ENCODE results near the gene UPK3B. TPM values are rescaled to one million over a fixed set of nuclear protein-coding genes. Genes with fewer than 3 reads are reported as not detected.
"Not testable (repeated sequence)": the region's sequence is repeated elsewhere in the genome, so short reads cannot be mapped to it uniquely, and the experiment has no call there.

UPK3B gene
- total and polyA plus RNA-seq, 9 of the 15 experiments (the other 6 are each of a cell fraction or from before 2014, with no cell fraction given), result not detected

GRCh38 chr7:76549855-76550248, 39.5 kb downstream of the UPK3B start:
- FAIRE-seq; H4K20me1 ChIP-seq (replicated peaks; ENCODE audit: control insufficient read depth, insufficient read depth, low read length); H3K4me1 ChIP-seq (replicated peaks in 1 of 2; ENCODE audit: control insufficient read depth in 2 of 2, insufficient read depth in 2 of 2, low read length in 2 of 2); BruUV-seq (replicated peaks); CTCF ChIA-PET (ENCODE audit: low intra/inter-chr PET ratio); H3K9me1 ChIP-seq (ENCODE audit: control insufficient read depth, insufficient read depth, low read length); POLR2A ChIA-PET; H3K9me3 ChIP-seq (replicated peaks; ENCODE audit: control insufficient read depth, insufficient read depth, low read depth, low read length); intact Hi-C loops (cut with micrococcal nuclease); H3K27me3 ChIP-seq (ENCODE audit: control insufficient read depth in 2 of 2, insufficient read depth in 2 of 2, low read length in 2 of 2); in situ Hi-C loops (cut with MboI): not testable (repeated sequence)
- peak; percentile 66 for TF ChIP-seq ZNF263 (CRISPR knock-in tag; IDR thresholded peaks at IDR 0.05; ENCODE audit: borderline replicate concordance)
- DNase-seq (ENCODE audit: extremely low read depth in 1 of 4, low spot score in 3 of 4) (peak in 2 of 4 experiments; percentile 6 to 15), ATAC-seq (peak; percentile 5)
- Histone ChIP-seq H2AFZ (ENCODE audit: low read depth, low read length) (peak overlapping the region; percentile 92; the same call in 1 of the 2 replicates), H3K27ac (ENCODE audit: extremely low read depth, low read depth, low read length) (peak overlapping the region; percentile 84), H3K9ac (ENCODE audit: insufficient read depth in 1 of 2, low read depth in 2 of 2, low read length in 2 of 2) (peak overlapping the region; percentile 90 to 97), H3K36me3 (ENCODE audit: control insufficient read depth, insufficient read depth, low read length) (peaks cover 17% of the 10 kb centered on the region; the same call in 2 of the 3 replicates), H3K4me2 (ENCODE audit: insufficient read depth, low read length) (peak overlapping the region; percentile 78), H3K79me2 (ENCODE audit: control insufficient read depth, insufficient read depth, low read length) (peaks cover 37% of the 10 kb centered on the region), H3K4me3 (peak overlapping the region; percentile 91)
- under 1% methylated on average over 16 of the region's 19 CpGs for WGBS (ENCODE audit: insufficient coverage, low coverage, missing lambda C conversion rate)

DNA sequence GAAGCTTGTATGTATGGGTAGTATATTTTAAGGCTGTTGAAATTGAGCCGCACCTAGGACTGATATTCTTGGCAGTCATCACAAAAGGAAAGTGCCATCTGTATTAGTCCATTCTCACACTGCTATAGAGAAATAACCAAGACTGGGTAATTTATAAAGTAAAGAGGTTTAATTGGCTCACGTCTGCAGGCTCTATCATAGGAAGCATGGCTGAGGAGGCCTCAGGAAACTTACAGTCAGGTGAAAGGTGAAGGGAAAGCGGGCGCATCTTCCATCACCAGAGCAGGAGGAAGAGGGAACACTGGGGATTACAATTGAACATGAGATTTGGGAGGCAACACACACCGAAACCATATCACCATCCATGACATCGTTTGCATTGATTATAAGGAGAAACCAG, 41.6 kb downstream of the UPK3B start:
- not testable (repeated sequence) for BruUV-seq (replicated peaks)
- peaks cover 42% of the 10 kb centered on the region for H3K79me2 ChIP-seq (ENCODE audit: control insufficient read depth, insufficient read depth, low read length)

More for the DNA sequence above, 41.6 kb downstream of the UPK3B start:
- H3K4me3 ChIP-seq; H4K20me1 ChIP-seq (replicated peaks; ENCODE audit: control insufficient read depth, insufficient read depth, low read length); H3K27ac ChIP-seq (ENCODE audit: extremely low read depth, low read depth, low read length); DNase-seq (ENCODE audit: extremely low read depth in 1 of 4, low spot score in 3 of 4); H3K9ac ChIP-seq (ENCODE audit: insufficient read depth in 1 of 2, low read depth in 2 of 2, low read length in 2 of 2); in situ Hi-C loops (cut with MboI); H3K9me1 ChIP-seq (ENCODE audit: control insufficient read depth, insufficient read depth, low read length); intact Hi-C loops (cut with micrococcal nuclease); POLR2A ChIA-PET; H2AFZ ChIP-seq (ENCODE audit: low read depth, low read length); H3K9me3 ChIP-seq (replicated peaks; ENCODE audit: control insufficient read depth, insufficient read depth, low read depth, low read length); ATAC-seq; FAIRE-seq; H3K27me3 ChIP-seq (ENCODE audit: control insufficient read depth in 2 of 2, insufficient read depth in 2 of 2, low read length in 2 of 2); CTCF ChIA-PET (ENCODE audit: low intra/inter-chr PET ratio); H3K4me1 ChIP-seq (replicated peaks in 1 of 2; ENCODE audit: control insufficient read depth in 2 of 2, insufficient read depth in 2 of 2, low read length in 2 of 2); H3K4me2 ChIP-seq (ENCODE audit: insufficient read depth, low read length): not testable (repeated sequence)
- H3K36me3 ChIP-seq (ENCODE audit: control insufficient read depth, insufficient read depth, low read length), result peaks cover 26% of the 10 kb centered on the region; the same call in 2 of the 3 replicates
- WGBS (ENCODE audit: insufficient coverage, low coverage, missing lambda C conversion rate), result 89% methylated on average over 6 of the region's 6 CpGs

Measured in K562 (cell line).